ENCODE results near the gene CXCL5. TPM values are rescaled to one million over a fixed set of nuclear protein-coding genes. Genes with fewer than 3 reads are reported as not detected.

Gene CXCL5
- total RNA-seq (1 to 10 TPM; 1.3 to 3.8 (median 2.4) TPM), polyA plus RNA-seq (1 to 10 TPM in 2 of 3 donors, under 1 TPM in 1; 0.58 to 2.2 (median 1.1) TPM)
- long read RNA-seq, donor 1, partial matches to known transcripts = 0 of 3 reads
- long read RNA-seq, donor 1, other reads (novel, unspliced or antisense) = 0 of 3 reads
- long read RNA-seq, donor 2 = 0 reads

- intact Hi-C loops (cut with DNase I; ENCODE audit: low total_unique reads) = no loop called here
- H3K27ac ChIP-seq = no peak within 1 kb of the TSS
- H3K9me3 ChIP-seq = no peaks in the 10 kb centered on the region
- peak within 1 kb of the TSS in 5 of 8 donors; percentile 10 to 53 (median 21) for H3K4me3 ChIP-seq
- WGBS, 5 donors = 15 to 27% (median 17%) methylated on average over 26 to 46 of the region's 46 CpGs
- peak; percentile 76 for DNase-seq
- peaks cover 0 to 23% (median 12%) of the 10 kb centered on the region in 7 donors for H3K27me3 ChIP-seq (replicated peaks in 1 of 7)
- peak in 1 of 3 donors; percentile 21 for TF ChIP-seq POLR2AphosphoS5 (IDR thresholded peaks at IDR 0.05)
- TF ChIP-seq POLR2A (IDR thresholded peaks at IDR 0.05) = no peak
- no peak for TF ChIP-seq CTCF (IDR thresholded peaks at IDR 0.05 in 8 of 11, conservative IDR thresholded peaks at IDR 0.05 in 3 of 11)
- H3K4me1 ChIP-seq = peaks cover 0 to 11% (median 4%) of the 10 kb centered on the region in 6 donors
- H3K36me3 ChIP-seq = no peaks in the 10 kb centered on the region
Observed at GRCh38 chr4:73998040-73999011, at the start of gene CXCL5. TSS of gene CXCL5 (minus strand) at chr4:73998677. CDS start at chr4:73998581, 96 bp downstream.

GRCh38 chr4:74047152-74047551, 48.7 kb upstream of the CXCL5 start:
- H3K4me3 ChIP-seq = no peak overlapping the region
- no peak overlapping the region for H3K27ac ChIP-seq
- TF ChIP-seq POLR2A (IDR thresholded peaks at IDR 0.05) (no peak), CTCF (IDR thresholded peaks at IDR 0.05 in 8 of 11, conservative IDR thresholded peaks at IDR 0.05 in 3 of 11) (no peak), POLR2AphosphoS5 (IDR thresholded peaks at IDR 0.05) (no peak)
- 64 to 86% (median 83%) methylated on average over 1 of the region's 1 CpG for WGBS, 5 donors
- no peak for DNase-seq
- peaks cover 0 to 26% (median 9%) of the 10 kb centered on the region in 8 donors for H3K9me3 ChIP-seq
- H3K36me3 ChIP-seq = no peaks in the 10 kb centered on the region
- H3K27me3 ChIP-seq (replicated peaks in 1 of 7) = peaks cover 0 to 3% (median 0%) of the 10 kb centered on the region in 7 donors
- H3K4me1 ChIP-seq = no peaks in the 10 kb centered on the region
- intact Hi-C loops (cut with DNase I; ENCODE audit: low total_unique reads) = no loop called here

- no peaks in the 10 kb centered on the region for H3K4me1 ChIP-seq
- no peak overlapping the region for H3K4me3 ChIP-seq
Observed at GRCh38 chr4:74045772-74046171, 47.3 kb upstream of the CXCL5 start.

More at GRCh38 chr4:74045772-74046171, 47.3 kb upstream of the CXCL5 start:
- intact Hi-C loops (cut with DNase I; ENCODE audit: low total_unique reads) = no loop called here
- TF ChIP-seq POLR2A (IDR thresholded peaks at IDR 0.05) (no peak), POLR2AphosphoS5 (IDR thresholded peaks at IDR 0.05) (no peak), CTCF (IDR thresholded peaks at IDR 0.05 in 8 of 11, conservative IDR thresholded peaks at IDR 0.05 in 3 of 11) (no peak)
- 85 to 97% (median 92%) methylated on average over 2 of the region's 2 CpGs for WGBS, 5 donors
- DNase-seq = no peak
- H3K27ac ChIP-seq = no peak overlapping the region
- H3K9me3 ChIP-seq = peaks cover 0 to 18% (median 8%) of the 10 kb centered on the region in 8 donors
- peaks cover 0 to 3% (median 0%) of the 10 kb centered on the region in 7 donors for H3K27me3 ChIP-seq (replicated peaks in 1 of 7)
- H3K36me3 ChIP-seq = no peaks in the 10 kb centered on the region

Data from spleen (tissue), 13 donors.